Activated CD4-positive, alpha-beta T cell treated with anti-CD3 and anti-CD28 coated beads for 24 hours (primary cell): ENCODE measurements around the gene DNAH10.

ENCODE experiments used
- DNase-seq, 2 donors: peaks; one replicate each; pipeline ENCODE4 v3.0.0-alpha.2; 2020; ENCODE audit warnings: low read depth in 2 of 2

The DNAH10 gene, protein sequence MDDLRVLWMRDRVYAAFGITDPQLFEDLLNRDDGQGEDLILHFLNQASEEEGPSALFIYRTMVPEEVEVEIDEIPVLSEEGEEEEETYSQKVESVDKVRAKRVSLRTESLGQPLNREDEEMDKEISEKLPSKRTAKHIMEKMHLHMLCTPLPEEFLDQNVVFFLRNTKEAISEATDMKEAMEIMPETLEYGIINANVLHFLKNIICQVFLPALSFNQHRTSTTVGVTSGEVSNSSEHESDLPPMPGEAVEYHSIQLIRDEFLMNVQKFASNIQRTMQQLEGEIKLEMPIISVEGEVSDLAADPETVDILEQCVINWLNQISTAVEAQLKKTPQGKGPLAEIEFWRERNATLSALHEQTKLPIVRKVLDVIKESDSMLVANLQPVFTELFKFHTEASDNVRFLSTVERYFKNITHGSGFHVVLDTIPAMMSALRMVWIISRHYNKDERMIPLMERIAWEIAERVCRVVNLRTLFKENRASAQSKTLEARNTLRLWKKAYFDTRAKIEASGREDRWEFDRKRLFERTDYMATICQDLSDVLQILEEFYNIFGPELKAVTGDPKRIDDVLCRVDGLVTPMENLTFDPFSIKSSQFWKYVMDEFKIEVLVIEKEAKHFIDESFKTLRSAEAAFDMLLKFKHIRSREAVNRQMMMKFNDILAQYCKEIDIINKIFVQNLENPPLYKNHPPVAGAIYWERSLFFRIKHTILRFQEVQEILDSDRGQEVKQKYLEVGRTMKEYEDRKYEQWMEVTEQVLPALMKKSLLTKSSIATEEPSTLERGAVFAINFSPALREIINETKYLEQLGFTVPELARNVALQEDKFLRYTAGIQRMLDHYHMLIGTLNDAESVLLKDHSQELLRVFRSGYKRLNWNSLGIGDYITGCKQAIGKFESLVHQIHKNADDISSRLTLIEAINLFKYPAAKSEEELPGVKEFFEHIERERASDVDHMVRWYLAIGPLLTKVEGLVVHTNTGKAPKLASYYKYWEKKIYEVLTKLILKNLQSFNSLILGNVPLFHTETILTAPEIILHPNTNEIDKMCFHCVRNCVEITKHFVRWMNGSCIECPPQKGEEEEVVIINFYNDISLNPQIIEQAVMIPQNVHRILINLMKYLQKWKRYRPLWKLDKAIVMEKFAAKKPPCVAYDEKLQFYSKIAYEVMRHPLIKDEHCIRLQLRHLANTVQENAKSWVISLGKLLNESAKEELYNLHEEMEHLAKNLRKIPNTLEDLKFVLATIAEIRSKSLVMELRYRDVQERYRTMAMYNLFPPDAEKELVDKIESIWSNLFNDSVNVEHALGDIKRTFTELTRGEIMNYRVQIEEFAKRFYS (N-terminal part only)

DNA sequence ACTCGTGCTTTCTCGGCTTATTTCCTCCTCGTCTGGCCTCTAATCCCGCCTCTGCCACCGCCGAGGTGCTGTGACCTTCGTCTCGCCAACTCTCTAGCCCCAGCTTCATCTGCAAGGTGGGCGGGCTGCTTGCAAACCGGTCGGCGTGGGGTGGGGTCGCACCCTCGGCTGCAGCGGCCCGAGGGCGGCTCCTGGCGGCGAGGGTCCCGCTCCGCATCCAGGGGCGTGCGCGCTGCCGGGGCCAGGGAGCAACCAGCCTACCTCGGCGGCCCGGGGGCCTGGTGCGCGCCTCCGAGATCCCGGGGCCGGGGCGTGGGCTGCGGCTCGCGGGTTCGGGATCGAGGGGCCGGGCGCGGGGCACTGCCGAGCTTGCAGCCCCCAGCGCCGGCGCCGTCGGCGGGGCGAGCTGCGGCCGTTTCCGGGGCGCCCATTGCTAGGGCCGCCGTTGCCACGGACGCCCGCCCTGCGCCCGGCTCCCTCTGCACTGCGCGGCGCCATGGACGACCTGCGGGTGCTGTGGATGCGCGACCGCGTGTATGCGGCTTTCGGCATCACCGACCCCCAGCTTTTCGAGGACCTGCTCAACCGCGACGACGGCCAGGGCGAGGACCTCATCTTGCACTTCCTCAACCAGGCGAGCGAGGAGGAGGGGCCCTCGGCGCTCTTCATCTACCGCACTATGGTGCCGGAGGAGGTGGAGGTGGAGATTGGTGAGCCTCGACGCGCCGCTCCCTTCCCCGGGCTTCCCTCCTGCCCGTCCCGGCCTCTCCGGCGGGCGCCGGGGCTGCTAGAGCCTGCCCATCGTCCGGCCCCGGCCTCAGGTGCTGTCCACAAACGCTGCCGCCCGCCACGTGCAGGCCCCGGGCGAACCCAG, at the start of gene DNAH10:
Gene DNAH10, plus strand, starts transcription at position 461 of the 874 bp plus-strand sequence. Its CDS starts 36 bp downstream, at position 497.
- peak in 1 of 2 donors; percentile 38 for DNase-seq

DNA sequence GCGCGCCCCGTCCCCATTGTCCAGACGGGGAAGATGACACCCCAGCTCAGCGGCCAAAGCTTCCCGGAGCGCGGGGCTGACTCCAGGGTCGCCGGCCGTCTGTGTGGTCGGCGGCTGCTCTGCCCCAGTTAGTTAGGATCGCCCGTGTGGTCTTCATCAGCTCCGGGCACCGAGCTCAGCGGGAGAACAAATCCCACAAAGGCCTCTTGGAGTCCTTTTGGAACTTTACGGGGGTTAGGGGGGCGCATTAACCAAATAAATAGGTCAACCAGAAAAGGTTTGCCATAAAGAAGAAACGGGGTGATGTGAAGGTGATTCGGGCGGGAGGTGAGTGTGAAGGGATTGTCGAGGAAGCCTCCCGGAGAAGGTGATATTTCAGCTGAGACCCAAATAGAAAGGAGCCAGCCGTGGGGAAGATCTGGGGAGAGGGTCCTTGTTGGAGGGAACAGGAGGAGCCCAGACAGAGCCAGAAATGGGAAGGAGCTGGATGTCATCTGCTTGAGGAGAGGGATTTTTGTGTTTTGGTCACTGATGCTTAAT, 49.3 kb upstream of the DNAH10 start:
- no peak for DNase-seq

DNA sequence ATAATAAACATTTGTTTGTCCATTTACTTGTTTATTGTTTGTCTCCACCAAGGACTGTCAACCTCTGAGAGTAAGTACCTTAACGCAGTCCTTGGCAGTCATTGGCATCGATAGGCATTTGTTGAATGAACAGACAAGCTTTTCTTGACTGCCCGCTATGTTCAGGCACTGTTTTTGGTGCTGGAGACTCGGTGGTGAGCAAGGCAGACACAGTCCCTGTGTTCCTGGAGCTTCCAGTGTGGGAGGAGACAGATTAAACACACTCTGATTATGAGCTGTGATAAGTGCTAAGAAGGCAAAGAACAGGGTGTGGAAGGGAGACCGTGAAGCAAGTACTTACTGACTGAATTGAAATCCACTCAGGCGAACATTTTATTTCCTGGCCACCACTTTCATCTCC, 48.7 kb upstream of the DNAH10 start:
- DNase-seq = no peak

DNA sequence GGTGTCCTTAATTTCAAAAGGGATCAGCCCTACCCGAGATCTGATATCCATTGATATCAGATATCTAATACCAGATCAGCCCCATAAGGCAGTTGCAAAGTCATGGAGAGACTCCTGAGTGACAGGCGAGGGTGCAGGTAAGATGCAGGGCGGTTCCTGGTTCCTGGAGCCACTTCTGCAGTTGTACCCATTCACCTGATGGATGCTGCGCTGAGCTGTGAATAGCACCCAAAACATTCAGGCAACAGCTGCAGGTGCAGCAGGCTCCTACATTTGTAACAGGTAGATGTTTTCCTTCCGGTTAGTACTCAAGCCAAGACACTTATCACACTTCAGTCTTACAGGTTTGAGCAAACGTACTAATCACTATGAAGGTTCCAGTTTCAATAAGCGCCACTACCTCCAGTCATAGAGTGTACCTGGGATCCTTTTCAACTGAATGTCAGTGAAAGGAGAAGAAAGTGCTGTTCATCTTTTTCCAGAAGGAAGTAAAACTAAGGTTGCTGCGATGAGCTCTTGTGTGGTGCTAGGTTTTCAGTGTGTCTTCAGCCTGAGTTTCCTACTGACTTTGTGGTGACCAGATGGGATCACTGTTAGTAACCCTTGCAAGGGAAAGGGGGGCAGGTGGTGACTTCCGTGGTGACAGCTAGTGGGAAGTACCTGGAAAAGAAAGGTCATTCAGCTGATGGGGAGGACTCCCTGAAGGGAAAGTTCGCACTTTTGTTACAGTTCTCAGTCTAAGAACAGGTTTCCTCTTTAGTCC, 48.1 kb upstream of the DNAH10 start:
- peak; percentile 18 to 33 for DNase-seq

DNA sequence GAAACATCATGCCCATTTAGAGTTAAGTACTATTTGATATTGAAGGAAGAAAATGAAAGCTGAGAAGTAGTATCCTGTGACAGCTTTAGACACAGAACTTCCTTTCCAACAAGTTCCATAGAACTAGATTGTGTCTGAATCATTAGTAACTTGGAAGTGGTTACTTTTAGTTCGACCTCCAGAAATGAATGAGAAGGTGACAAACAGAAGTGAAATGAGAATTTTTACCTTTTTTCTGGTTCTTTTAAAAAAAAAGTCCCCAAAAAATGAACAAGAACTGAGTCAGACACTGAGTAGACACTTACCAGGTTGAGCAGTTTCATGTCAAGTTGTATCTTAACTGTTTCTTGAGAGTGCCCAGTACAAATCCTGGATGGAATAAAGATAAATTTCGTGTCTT, 46.9 kb upstream of the DNAH10 start:
- no peak for DNase-seq

DNA sequence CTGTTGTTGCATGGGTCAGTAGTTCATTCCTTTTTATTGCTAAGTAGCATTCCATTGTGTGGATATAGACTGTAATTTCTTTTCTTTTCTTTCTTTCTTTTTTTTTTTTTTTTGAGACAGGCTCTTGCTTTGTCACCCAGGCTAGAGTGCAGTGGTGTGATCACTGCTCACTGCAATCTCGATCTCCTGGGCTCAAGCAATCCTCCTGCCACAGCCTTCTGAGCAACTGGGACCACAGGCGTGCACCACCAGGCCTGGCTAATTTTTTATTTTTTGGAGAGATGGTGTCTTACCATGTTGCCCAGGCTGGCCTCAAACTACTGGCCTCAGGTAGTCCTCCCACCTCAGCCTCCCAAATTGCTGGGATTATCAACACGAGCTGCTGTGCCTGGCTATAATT, 44.8 kb upstream of the DNAH10 start:
- no peak for DNase-seq

DNA sequence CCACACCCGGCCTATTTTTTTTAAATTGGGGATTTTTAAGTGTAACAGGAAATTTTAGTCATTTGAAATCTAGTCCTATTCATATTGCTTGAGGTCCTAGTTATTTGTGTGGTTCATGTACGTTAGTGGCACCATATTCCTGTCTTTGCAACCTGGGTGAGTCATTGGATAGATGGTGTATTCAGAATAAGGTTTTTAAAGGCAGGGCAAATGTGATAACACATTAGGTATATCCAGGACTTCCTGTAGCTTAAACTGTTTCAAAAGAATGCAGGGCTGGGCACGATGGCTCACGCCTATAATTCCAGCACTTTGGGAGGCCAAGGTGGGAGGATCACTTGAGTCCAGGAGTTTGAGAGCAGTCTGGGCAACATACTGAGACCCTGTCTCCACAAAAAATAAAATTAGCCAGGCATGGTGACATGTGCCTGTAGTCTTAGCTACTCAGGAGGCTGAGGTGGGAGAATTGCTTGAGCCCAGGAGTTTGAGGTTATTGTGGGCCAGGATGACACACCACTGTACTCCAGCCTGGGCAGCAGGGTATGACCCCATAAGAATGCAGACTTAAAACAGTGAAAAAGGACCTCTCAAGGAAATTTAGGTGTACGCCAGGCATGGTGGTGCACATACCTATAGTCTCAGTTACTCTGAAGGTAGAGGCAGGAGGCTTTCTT, 41.8 kb upstream of the DNAH10 start:
- no peak for DNase-seq

DNA sequence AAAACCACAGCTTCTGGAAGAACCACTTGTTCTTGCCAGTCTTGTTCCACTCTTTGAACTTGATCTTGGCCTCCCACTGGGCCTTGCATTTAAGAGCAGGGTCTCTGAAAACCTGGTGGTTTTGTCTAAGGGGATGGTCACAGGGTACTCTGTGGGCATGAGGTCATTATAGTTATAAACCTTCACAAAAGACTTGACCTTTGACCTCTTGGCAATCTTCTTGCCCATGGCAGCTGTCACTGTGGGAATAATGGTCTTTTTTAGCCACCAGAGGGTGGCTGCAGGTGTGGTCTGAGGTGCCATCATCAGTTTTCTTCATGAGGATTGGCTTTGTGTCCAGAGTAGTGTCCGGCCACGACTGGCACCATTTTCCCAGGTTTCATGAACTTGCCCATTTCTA, 40.9 kb upstream of the DNAH10 start:
- no peak for DNase-seq

DNA sequence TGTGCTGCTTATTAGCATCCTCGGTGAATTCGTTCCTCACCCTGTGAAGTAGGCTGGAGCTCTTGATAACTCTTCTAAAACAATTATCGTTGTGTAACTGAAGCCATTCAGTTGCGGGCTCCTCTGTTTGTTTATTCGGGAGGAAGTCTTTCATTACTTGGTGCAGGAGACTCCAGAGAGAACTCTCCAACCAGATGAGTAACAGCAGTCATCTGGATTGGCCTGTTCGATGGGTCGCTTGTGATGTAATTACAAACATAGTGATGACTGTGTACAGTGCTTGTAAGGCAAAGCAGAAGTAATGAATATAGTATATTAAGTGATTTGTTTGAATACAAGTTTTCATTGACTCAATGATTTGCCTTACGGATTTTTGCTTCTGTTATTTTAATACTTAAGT, 39.1 kb upstream of the DNAH10 start:
- no peak for DNase-seq

DNA sequence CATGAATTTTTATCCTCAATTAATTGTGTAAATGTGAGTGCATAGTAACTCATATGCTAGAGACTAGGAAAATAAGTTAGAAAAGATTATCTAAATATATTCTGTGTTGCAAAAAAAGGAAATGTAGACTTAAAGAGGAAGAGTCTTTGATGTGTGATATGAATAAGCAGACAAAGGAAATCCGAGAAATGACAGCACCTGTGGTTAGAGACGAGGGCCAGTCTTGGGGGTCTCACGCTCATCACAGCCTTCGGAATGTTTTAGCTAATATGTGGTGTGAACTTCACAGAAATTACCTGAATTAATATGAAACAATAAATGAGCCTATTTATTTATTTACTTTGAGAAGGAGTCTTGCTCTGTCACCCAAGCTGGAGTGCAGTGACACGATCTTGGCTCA, 38.3 kb upstream of the DNAH10 start:
- no peak for DNase-seq

DNA sequence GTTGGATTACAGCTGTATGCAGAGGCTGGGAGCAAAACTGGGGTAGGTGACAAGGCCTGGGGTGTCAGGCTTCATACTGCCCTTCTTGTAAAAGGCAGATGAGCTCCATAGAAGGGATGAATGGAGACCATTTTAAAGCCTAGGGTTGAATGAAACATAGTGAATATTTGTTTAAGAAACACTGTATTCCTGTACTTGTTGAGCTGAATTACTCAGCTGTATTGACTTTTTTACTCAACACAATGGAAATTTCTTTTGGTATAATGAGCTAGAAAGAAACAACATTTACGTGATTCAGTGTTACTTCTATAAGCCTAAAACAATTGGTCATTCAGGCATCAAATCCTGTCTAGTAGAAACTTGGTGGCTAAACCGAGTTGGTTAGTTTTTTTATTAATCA, 35.9 kb upstream of the DNAH10 start:
- no peak for DNase-seq

DNA sequence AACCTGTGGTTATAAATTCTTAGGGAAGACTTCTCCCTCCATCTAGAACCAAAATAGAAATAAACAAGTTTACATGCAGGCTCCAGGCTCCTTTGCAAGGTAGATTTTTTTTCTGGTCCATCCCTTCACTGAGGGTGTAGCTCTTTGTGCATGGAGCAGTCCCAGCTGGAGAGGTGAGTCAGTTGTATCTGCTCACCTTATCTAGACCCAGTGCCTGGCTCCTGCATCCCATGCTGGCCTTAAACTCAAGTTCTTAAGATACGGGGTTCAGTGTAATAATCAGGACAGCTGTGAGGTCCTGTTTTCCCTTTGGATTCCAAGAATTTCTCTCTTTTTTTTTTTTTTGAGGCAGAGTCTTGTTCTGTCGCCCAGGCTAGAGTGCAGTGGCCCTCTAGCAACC, 35.1 kb upstream of the DNAH10 start:
- DNase-seq = no peak

DNA sequence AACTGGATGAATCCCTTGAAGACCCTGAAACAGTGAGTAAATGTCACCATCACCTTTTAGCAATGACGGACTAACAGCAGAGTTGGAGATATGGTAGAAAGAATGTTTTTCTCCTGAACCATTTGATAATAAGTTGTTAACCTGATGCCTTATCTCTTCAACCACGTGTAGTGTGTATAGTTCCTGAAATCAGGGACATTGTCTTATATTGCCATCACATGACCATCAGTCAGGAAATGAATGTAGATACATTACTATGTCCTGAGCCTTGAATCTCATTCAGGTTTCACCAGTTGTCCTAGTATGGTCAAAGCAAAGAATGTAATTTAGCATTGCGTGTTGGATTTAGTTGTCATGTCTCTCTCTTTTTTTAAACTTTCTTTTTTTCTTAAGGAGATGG, 34.2 kb upstream of the DNAH10 start:
- DNase-seq = no peak

DNA sequence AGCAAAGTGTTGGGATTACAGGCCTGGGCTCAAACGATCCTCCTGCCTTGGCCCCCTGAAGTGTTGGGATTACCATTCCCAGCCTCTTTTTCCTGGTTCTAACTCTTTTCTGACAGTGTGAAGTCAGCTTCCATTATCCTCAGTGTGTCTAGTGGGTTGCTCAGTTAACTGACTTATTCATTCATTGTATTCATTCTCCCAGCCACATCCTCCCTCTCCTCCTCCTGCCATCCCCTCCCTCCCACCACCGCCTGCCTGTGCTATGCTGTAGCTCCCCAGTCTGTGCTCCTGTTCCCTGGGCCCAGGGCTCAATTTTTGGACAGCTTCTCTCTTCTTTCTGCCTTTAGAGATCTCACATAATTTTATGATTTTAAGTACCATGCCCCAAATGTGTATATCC, 30.5 kb upstream of the DNAH10 start:
- DNase-seq = no peak

DNA sequence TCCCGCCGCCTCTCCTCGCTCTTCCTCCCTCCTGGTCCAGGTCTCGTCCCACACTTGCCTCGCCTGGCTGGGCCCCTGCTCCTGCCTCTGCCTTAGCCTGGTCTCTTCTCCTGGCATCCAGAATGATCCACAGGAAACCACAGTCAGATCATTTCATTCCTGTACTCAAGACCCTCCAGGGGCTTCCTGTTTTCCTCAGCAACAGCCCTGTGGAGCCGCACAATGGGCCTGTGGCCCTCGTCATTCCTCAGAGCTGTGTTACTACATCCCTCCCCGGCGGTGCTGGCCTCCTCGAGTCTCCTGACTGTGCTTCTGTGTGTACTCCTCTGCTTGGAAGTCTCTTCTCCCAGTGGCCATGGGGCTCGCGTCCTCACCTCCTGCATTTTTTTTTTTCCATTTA, 29.9 kb upstream of the DNAH10 start:
- DNase-seq = no peak

DNA sequence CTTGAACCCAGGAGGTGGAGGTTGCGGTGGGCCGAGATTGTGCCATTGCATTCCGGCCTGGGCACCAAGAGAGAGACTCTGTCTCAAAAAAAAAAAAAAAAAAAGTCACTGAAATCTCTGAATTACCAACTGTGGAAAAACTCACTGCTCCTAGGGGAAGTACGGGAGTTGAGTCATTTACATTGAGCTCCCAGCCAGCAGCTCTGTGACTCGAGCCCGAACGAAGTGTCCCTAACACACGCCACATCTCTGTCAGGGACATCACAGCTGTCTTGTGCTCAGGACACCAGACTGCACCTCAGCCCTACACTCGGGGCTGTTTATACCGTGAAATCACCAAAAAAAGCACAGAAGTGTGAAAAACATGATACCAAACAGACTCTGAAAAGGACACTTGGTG, 28.9 kb upstream of the DNAH10 start:
- no peak for DNase-seq

DNA sequence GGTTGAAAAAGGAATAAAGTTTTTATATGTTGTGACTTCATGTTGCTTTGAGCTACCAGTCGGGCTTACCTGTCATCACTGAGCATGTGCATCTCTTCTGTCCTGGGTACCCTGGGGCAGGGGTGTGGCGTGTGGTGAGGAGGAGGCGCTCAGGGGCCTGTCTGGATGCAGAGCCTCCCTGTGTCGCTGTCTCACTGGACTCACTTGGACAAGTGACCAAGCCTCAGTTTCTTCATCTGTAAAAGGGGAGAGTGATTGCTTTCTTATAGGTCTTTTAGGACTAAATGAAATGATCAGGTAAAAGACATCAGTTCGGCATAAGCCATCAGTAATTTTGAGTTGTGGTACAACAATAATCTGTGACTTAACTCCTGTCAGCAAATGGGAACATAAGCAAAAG, 27.8 kb upstream of the DNAH10 start:
- no peak for DNase-seq

DNA sequence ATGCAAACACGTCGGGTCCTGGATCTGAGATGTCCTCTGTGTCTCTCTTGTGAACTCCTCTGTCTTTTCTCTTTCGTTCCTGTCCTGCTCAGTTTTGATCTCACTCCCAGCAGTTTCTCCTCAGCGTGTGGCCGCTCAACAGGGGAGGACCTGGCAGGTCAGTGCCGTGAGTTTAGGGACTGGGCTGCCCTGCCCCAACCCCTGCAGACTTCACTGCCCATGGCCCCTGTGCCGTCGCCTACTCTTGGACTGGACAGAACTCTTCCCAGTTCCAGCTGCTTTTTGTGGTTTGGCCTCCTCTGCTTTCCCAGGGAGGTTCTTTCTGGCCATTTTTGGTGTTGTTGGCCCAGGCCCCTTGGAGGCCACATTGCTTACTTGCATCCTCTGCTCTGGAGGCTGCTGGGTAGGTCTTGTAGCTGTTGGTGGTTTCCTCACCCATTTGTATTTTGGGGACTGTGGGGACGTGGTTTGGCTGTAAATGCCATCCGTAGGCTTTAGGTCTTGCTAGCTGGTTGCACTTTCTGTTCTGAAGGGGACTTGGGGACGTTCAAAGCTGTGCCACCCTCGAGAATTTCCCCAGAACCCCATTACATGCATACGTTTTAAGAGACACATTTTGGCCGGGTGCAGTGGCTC, 20.0 kb upstream of the DNAH10 start:
- no peak for DNase-seq

DNA sequence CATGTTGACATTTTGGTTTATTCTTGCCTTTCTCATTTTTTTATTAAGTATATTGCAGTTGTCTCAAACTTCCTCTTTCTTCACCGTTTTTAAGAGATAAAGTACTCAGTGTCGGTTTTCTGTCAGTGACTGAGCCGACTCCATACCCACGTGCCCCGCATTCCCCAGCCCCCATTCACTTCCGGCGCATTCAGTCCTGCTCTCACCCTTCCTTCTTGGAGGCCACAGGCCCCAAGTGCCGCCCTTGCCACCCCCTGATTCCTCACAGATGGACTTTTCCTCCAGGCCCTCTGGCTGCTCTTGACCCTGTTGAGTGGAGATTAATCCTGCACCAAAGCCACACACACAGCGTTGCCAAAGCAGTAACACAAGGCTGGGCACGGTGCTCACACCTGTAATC, 19.1 kb upstream of the DNAH10 start:
- no peak for DNase-seq
